ENCODE measurements around the gene PYGO1.
"Not testable (repeated sequence)": the region's sequence is repeated elsewhere in the genome, so short reads cannot be mapped to it uniquely, and the experiment has no call there.

- not testable (repeated sequence) for TF ChIP-seq POLR2A, CTCF, POLR2AphosphoS5 (IDR thresholded peaks at IDR 0.05)
Observed at GRCh38 chr15:55488952-55489600, 99.1 kb downstream of the PYGO1 start.
